RWPE1 (cell line): ENCODE results near the gene DEXI.

ENCODE experiments used
- CTCF ChIA-PET: fragments of 350-600 bp; sonication (Branson Sonifier 250); formaldehyde crosslinking; extraction: SDS; loops from one replicate; lab custom pipeline; 2021; lab: Yijun Ruan, JAX
- POLR2A ChIA-PET: fragments of 400-600 bp; formaldehyde crosslinking; extraction: SDS; loops from one replicate; lab custom pipeline; 2020; ENCODE audit warnings: antibody characterized with exemption; ENCODE audit not compliant: low non-redundant PET; lab: Yijun Ruan, JAX
- DNase-seq: peaks from one replicate; pipeline ENCODE4 v3.0.0; 2012; ENCODE audit warnings: low spot score
- H3K27ac ChIP-seq: fragments of 450-650 bp; 2 replicates; pipeline ENCODE4 v1.5.1; 2017
- TF ChIP-seq, protein P1 (sequence below): fragments of 450-650 bp; conservative IDR thresholded peaks from 2 replicates; pipeline ENCODE4 v1.5.1; 2017; ENCODE audit warnings: low read depth, mild to moderate bottlenecking

DEXI gene

DNA sequence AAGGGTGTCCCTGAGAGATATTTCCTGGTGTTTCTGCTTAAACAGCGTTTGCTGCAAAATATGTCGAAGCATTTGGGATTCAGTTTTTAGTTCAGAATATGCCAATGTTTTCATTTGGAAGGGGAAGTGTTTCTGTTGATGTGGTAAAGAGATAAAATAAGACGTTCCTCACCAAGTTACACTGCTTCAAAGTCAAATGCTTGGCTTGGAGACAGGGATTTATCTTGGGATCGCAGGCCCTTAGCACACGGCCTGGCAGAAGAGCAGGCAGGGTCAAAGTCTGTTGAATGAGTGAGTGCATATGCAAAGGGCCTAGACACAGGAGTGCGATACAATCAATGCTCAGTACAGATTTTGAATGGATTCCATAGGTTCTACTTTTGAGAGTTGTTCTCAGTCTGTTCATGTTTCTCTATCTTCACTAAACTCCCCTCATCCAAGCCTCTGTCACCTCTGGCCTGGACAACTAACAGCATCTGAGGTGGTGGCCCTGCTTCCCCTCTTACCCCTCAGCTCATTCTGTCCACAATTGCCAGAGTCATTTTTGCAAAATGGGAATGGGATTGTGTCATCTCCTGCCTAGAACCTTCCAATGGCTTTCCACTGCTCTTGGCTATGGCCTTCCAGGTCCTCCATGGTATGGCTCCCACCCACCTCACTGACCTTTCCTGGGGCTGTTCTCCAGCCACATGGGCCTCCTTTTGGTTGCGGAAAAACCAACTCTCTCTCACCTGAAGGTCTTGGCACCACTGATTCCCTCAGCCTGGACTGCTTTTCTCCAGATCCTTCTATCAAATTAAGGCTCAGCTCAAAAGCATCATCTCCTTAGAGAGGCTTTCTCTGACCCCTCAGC lies 3.2 kb downstream of the DEXI start:
- ChIA-PET CTCF (no interaction called here), POLR2A (no interaction called here)
- TF ChIP-seq, protein P1, sequence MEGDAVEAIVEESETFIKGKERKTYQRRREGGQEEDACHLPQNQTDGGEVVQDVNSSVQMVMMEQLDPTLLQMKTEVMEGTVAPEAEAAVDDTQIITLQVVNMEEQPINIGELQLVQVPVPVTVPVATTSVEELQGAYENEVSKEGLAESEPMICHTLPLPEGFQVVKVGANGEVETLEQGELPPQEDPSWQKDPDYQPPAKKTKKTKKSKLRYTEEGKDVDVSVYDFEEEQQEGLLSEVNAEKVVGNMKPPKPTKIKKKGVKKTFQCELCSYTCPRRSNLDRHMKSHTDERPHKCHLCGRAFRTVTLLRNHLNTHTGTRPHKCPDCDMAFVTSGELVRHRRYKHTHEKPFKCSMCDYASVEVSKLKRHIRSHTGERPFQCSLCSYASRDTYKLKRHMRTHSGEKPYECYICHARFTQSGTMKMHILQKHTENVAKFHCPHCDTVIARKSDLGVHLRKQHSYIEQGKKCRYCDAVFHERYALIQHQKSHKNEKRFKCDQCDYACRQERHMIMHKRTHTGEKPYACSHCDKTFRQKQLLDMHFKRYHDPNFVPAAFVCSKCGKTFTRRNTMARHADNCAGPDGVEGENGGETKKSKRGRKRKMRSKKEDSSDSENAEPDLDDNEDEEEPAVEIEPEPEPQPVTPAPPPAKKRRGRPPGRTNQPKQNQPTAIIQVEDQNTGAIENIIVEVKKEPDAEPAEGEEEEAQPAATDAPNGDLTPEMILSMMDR: no peak
- no peak for DNase-seq
- H3K27ac ChIP-seq: no peak overlapping the region

DNA sequence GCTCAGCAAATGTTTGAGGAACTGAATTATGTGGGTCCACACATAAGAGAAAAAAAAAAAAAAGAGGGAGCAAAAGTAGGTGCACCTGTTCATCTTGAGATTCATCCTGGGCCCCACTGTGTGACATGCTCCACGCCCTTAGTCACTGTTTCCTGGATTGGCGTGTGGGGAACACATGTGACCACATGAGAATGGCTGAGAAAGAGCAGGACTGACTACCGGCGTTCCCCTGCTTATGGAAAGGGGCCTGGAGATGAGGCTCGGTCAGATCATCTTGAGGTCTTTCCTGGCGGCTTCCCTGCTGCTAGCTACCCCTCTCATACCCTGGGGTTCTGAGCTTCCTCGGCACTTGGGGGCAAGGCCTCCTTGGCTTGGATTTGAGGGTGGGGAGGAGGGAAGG lies 3.9 kb downstream of the DEXI start:
- TF ChIP-seq, protein P1: no peak
- ChIA-PET CTCF (no interaction called here), POLR2A (no interaction called here)
- DNase-seq: no peak
- no peak overlapping the region for H3K27ac ChIP-seq

DNA sequence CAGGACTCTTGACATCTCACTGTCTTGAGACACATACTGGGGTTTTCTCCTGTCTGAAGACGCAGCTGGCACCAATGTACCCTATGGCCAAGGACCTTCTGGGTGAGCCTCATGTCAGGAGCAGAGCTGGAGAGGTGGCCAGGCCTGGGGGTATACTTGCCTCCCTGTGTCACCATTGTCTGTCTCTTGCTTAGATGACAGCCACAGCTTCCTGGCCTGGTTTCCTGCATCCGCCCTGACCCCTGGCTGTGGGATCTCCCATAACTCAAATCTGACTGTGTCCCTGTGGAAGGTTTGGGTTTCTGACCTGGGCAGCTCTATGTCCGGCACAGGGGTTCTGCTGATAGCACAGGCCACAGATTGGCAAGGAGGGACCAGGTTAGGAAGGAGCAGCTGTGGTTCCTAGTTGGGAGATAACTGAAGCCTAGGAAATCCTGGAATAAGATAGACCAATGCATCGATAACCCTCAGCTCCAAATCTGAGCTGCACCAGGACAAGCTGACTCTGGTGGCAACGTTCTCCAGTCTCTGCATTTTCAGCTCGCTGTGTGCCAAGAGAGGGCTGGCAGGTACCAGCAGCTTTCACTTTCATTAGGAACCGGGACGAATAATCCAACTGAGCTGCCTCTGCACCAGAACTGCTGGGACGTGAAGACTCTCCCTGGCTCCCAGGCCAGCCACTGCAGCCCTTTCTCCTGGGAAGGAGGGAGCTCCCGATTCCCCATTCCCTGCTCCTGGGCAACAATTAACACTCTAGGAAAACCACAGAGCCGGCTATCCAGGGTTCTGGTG lies 5.0 kb downstream of the DEXI start:
- TF ChIP-seq, protein P1: no peak
- CTCF ChIA-PET: interaction anchor here (2.0 kb wide), 1 partner anchor 19 kb away, joined by 5 read pairs; no protein-coding TSS in a partner anchor
- peak overlapping the region; percentile 33 for H3K27ac ChIP-seq
- POLR2A ChIA-PET: interaction anchor here (0.6 kb wide), 1 partner anchor 790 kb away, joined by 3 read pairs; no protein-coding TSS in a partner anchor
- no peak for DNase-seq

DNA sequence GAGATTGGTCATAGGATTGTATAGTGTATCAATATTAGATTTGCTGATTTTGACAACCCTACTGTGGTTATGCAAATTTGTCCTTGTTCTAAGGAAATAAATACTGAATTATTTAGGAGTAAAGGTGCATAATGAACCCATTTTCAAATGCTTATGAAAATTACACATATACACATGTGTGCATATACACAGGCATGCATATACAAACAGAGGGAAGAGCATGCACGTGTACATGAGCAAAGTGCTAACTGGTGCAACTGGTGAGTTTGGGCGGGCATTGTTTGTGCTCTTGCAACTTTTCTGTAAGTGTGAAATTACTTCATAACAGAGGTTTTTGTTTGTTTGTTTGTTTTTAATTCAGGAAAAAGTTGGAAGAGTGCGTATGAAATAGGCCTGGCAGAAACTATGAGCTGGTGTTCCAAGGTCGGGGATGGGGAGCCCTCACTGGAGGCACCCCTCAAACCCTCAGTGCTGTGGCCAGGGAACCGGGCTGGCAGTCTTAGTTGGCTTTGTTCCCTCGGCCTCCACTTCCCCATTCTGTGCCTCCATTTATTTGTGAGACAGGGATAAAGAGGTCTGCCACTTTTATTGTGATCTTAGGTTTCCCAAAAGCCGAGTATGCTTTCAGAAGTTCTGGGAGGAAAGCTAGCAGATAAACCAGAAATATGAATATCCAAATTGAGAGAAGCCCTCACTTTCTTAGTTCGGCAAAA lies 5.8 kb downstream of the DEXI start:
- POLR2A ChIA-PET: no interaction called here
- CTCF ChIA-PET: interaction anchor here (2.0 kb wide), 1 partner anchor 18 kb away, joined by 5 read pairs; no protein-coding TSS in a partner anchor
- no peak overlapping the region for H3K27ac ChIP-seq
- DNase-seq: no peak
- TF ChIP-seq, protein P1: no peak

DNA sequence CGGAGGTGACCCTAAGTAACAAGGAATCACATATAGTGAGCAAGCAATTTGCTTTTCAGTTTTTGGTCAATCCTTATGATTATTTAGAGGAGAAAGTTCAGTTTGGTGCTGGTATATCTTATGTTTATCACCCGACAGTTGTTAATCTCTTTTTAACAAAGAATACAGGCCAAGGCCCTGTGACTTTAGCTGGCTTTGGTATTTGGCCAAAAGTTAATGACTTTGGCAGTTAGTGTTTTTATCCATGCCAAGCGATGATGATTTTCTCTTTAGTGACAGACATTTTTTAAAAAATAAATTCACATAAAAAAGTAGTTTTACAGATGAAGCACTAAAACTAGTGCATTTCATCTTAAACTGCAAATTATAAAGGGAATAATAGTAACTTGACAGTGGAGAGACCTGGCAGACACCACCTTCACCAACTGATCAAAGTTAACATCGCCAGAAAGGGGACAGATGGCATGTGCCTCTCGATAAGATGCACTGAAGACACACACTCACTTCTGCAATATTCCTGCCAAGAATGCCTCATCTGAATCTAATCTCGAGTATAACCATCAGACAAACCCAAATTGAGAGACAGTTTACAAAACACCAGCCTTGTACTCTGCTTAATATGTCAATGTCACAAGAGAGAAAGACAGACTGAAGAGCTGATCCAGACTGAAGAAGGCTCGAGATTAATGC lies 6.9 kb downstream of the DEXI start:
- POLR2A ChIA-PET: no interaction called here
- CTCF ChIA-PET: no interaction called here
- no peak for DNase-seq
- TF ChIP-seq, protein P1: no peak
- no peak overlapping the region for H3K27ac ChIP-seq
